HG03342 (cell line): ENCODE results near the gene LRRC8C.
A peak's percentile ranks its signal among the peaks of the same experiment; 100 is the strongest.
"Not testable (repeated sequence)": the region's sequence is repeated elsewhere in the genome, so short reads cannot be mapped to it uniquely, and the experiment has no call there.

ENCODE experiments used
- ATAC-seq: cut with Tn5 transposase; IDR thresholded peaks from one replicate; pipeline ENCODE4 v1.9.1; 2021; ENCODE audit warnings: mild to moderate bottlenecking, moderate library complexity; ENCODE audit not compliant: unreplicated experiment

The LRRC8C gene

DNA sequence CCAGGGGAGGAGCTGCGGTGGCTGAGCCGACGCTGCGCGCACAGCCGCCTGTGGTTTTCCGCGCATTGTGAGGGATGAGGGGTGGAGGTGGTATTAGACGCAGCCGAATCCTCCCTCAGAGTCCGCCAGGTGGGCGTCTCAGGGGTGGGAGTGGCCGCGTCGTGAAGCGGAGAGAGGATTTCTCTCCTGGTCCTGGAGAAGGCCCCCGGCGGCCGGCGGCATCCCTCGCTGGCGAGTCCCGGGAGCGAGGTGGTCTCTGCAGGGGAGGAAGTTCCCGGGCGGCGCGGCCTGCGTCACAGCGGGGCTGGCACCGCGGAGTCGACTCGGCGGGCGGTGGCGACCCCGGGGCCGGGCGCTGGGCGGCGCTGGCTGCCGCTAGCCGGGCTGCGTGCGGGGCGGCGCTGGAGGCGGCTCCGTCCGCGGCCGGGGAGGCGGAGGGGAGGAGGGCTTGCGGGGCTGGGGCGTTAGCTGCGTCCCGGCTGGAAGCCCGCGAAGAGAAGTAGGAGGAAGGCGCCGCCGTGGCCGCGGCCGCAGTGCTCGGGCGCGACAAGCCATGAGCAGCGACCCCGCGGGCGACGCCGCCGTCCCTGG, at the start of gene LRRC8C:
TSS of gene LRRC8C (plus strand) at position 464 of the 591 bp plus-strand sequence. CDS start 53,354 bp downstream, outside the sequence.
- peak; percentile 84 for ATAC-seq

DNA sequence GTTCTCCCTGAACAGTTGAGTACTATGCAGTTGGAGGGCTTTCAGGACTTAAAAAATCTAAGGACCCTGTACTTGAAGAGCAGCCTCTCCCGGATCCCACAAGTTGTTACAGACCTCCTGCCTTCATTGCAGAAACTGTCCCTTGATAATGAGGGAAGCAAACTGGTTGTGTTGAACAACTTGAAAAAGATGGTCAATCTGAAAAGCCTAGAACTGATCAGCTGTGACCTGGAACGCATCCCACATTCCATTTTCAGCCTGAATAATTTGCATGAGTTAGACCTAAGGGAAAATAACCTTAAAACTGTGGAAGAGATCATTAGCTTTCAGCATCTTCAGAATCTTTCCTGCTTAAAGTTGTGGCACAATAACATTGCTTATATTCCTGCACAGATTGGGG, 48.7 kb upstream of the LRRC8C start:
- no peak for ATAC-seq

DNA sequence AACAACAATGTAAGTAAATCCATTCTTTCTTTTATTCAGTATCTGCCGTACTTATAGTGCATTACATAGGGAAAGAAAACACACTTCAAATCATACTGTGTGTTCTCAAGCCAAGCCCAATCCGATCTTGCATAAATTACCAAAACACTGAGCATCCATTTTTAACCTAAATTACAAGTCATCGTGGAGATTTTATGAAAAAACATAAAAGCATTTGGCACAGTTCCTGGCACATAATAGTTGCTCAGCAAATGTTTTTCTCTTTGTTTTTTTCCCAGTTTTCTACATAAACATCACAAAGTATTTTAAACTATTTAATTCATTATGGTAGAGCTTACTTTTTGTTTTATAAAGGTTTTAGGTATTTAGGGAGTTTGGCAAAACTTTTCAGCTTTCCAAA, 48.1 kb upstream of the LRRC8C start:
- no peak for ATAC-seq

DNA sequence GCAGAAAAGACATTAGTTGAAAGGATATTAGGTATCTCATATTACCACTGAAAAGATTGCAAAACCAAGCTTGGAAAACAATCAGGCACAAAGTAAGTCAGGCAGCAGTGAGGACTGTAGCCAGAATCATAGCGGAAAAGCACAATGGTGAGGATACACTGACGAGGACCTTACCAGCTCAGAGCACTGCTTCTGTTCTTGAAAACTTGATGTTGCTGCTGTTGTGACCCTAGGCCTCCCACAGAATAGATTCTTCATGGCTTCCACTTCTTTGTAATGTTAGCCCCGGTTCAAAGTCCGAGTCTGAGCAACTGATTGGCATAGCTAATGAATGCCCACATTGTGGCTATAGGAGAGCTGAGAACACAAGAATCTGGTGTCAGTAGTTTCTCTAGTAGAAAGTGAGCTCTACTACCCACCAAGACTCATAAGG, 45.2 kb upstream of the LRRC8C start:
- ATAC-seq: no peak

DNA sequence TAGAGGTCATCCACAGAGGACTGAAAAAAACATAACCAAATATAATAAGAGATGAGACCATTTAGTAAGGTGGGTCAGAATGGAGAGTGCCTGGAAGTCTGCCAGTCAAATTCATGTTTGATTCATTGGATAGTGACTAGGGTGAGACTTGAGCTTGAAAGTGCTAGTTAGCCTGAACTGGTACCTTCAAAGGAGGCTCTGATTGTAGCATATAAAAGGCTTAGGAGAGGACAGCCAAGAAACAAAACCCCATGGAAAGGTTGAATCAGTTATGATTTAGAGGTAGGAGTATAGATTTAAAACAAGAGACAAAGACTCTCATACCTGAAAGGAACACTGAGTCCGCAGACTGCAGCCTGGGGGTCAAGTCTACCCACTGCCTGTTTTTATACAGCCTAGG, 44.4 kb upstream of the LRRC8C start:
- ATAC-seq: no peak

DNA sequence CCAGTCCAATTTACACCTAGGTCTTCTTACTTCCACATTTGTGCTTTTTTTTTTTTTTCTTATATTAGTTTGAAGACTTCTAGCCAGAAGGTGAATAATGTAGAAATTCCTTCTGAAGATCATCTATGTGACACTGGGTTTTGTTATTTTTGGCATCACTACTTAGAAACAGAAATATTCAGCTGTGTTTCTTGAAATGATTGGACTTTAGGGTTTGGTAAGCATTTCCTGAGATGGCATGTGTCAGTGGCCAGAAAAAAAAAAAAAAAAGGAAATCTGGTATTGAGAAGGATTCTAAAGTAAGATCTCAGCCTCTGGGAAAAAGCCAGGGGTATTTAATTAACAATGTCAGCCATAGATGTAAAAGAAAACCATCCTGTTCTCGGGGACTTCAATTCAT, 43.4 kb upstream of the LRRC8C start:
- no peak for ATAC-seq

DNA sequence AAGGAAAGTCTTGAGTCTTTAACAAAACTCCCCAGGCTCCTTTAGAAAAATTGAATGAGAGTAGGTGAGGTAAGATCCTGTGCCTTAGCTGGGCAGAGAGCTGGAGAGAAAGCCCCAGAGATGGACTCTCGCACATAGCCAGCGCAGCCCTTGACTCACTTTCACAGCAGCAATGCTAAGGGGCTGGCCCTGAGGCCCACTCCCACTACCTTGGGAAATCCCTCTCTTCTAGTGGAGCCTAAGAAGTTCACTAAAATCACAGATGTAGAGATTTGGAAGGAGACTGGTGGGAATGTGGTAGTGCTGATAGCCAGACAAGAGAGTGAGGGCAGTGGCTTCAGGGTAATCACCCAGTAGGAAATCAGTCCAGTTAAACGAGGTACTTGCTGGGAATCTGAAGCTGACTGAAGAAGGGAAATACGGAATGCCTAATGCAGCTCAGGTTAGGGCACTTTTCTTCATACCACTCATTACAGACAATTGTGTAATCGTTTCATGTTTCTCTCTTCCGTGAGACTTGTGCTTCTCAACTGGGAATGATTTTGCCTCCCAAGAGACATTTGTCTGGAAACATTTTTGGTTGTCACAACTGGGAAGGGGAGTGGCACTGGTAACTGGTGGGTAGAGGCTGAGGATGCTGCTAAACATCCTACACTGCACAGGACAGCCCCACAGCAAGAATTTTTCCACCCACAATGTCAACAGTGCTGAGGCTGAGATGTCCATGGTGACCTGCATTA, 42.4 kb upstream of the LRRC8C start:
- ATAC-seq: no peak

DNA sequence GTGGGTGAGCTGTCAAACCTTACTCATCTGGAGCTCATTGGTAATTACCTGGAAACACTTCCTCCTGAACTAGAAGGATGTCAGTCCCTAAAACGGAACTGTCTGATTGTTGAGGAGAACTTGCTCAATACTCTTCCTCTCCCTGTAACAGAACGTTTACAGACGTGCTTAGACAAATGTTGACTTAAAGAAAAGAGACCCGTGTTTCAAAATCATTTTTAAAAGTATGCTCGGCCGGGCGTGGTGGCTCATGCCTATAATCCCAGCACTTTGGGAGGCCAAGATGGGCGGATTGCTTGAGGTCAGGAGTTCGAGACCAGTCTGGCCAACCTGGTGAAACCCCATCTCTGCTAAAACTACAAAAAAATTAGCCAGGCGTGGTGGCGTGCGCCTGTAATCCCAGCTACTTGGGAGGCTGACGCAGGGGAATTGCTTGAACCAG, 40.0 kb upstream of the LRRC8C start:
- ATAC-seq: not testable (repeated sequence)

DNA sequence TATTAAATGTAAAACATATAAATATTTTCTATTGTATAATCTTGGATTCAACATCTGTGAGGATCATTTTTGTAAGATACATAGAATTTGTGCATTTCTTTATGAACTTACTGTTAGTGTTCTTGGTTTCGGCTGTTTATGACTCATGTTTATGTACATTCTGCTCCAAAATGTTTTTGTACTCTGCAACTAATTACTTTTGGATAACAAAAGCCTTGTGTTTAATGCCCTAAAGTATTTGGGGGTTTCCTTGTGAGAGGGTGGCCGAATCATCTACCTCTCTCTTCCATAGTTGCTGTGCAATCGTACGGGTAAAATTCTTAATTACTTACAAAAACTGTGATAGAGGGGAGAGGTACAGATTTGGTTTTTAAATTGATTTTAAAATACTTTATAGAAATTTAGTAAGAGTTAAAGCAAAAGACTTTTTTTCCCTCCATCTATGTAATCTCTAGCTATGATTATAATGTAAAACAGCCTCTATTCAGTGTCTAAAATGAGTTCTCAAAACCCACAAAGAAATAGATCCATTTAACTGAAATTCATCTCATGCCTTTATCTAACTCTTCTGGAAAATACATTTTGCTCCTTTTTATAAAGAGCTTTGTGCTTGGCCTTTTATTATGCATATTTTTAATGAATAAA, 38.7 kb upstream of the LRRC8C start:
- ATAC-seq: no peak

DNA sequence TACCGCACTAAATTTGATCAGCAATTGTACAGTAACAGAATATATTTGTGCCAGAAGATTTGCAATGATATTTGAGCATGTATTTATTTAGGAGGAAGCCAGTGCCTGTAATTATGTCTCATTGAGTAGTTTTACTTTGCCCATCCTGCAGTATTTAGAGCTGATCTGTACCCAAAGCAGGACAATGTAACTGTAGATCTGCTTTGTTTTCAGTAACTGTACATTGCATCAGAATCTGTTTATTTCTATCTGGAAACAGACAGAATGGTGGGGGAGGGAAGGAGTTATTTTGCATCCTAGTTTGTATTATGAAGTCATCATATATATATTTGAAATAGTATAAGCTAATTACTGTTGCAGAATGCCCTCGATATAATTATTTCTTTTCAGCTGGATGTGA, 36.2 kb upstream of the LRRC8C start:
- ATAC-seq: no peak

DNA sequence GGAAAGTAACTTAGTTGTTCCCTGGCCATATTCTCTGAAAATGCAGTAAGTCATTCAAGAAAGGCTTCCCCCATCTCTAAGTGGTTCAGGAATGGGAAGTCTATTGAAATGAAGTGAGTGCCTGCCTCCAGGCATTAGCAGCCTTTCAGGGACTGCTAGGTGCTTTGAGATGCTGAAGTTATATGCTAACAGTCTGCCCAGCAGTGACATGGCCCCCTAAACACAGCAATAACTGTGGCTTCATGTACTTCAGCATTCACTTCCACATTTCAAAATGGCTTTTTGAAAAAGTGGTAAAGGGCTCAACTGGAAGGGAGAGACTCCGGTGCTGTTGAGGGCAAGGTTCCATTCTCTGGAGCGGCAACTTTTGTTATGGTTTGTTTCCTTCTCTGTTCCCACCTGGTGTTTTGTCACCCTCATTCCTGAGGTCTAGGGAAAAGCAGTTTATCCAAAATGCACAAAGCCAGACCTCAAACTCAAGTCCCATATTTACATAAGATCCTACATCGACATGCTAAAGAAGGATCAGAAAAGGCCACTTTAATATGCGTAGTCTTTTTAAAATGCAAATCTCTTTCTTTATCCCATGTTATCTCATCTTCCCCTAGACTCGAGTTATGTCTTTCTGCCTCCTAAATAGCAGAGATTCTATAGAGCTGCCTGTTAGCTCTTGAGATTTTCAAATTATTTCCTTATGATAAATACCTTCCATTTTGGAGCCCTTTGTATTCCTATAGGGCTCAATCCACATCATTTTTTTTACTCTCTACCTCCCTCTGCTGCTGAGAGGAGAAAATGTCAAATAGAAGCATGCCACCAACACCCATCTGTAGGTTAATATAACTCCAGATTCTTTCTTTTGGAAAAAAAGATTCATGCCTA, 34.2 kb upstream of the LRRC8C start:
- ATAC-seq: peak; percentile 53

DNA sequence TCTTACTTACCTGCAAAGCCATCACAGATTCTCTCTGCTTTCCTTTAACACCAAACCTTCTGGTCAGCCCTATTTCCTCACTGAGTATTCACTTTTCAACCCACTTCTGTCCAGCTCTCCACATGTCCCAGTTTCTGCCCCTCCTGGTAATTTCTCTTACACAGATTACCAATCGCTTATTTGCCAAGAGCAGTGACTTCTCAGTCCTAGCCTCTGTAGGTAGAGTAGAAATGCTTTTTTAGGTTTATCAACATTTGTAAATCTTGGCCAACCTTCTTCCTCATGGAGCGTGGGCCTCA, 33.6 kb upstream of the LRRC8C start:
- ATAC-seq: no peak

DNA sequence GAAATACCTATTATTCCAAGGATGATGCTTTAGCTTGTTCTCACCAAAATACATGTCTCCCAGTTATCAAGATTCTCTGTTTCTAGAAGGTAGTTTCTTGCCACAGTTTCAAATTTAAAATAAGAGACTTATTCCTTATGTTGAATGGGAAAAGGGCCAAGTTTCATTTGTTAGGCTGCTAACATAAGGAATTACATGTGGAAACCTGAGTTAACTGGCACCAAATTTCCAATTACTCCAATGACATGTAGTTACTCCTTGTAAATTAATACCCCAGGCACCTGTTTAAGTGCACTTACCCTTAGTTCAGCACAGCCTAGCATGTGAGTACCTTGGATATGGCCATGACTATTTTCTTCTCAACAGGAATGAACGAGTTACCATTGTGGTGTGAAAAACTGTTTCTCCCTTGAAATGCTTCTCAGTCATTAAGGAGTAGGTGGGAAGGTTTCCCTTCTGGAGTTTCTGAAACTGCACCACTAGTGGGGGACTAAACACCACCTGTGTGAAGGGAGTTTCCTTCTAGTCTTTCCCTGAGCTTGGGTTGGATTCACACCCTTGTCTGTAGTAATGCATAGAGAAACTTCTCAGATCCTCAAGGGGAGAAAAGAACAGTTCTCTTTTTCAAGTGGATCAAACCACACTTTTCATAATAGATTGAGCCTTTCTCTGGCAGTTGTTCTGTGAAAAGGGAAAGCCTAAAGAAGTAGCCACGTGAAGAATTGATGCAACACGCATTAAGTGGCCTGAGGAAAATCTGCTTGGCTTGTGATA, 32.3 kb upstream of the LRRC8C start:
- ATAC-seq: no peak

DNA sequence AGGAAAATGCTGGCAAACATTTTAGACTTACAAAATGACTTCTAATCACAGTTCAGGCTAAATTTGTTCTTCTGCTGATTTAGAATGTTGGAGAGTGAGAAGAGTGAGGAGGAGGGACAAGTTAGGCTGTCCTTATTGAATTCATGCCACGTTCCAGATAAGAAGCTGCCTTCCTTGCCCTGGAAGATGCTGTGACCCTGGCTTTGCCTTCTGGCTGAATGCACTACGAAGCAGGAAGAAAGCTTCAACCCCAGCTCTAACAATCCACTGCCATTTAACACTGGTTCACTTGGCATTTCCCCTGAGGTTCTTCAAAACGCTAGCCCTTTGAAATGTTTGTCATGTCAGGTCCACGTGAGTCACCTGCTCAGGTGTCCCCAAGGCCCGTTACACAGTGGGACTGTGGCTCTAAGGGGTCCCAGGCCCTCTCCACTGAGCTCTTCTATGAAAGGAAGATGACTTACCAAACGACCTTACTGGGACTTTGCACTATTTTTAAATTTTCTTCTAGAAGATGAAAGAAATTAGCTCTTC, 30.0 kb upstream of the LRRC8C start:
- no peak for ATAC-seq

DNA sequence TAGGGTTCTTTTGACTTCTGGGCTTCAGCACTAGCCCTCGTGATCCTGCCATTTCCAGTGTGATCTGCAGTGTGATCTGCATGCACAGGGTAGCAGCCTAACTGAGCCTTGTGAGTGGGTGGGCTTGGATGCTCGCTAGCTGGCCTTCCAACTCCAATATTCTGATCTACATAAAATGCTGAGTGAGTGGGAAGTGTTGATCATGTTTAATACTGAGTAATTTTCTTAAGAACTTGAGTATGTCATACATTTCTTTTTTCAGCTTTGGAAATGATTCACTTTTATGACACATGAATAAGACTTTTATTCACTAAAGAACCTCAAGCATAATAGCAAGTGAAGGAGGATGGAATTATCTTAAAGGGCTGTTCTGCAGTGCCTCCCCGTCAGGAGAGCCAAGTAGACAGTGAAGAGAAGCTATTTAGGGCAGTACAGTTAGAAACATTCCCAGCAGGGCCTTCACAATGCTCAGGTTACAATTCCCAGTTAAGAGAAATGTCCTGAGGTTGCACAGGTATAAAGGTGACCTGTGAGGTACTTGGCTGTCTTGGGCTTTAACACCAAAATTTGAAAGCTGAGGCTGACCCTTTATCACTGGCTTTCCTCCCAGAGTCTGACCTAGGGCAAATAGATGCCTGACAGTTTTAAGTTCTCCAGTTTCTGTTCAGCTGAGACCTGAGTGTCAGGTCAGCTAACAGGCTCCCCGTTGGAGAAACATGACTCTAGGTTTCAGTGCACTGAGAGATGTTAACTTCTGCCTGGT, 29.1 kb upstream of the LRRC8C start:
- ATAC-seq: no peak

DNA sequence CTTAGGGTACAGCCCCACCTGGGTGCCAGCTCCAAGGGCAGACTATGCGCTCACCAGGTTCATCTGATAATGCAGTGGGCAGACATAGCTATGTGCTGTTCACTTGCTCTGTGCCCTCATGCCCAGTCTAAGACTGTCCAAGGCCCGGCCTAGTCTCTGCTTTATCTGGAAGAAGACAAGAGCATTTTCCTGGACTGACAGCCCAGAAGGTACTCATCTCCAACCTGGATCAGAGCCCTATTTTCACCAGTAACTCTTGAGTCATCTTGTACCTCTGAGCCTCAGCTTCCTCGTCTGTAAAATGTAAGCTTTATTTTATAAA, 28.5 kb upstream of the LRRC8C start:
- no peak for ATAC-seq

DNA sequence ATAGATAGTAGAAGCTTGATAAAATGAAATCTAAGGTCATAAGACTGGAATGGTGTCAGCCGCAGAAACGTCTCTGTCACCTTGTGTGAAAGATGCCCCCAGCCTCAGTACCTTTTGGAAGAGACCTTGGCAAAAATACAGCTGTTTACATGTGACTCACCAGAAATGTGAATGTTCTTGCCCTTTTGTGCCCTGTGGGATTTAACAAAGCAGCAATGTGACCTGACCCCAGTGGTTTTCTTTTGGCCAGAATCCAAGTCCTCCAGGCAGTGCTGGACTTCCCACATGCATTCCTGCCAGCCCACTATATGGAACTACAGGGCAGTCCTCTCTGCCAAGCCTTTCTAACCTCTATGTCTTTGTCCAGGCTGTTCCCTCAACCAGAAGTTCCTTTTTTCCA, 27.2 kb upstream of the LRRC8C start:
- ATAC-seq: no peak

DNA sequence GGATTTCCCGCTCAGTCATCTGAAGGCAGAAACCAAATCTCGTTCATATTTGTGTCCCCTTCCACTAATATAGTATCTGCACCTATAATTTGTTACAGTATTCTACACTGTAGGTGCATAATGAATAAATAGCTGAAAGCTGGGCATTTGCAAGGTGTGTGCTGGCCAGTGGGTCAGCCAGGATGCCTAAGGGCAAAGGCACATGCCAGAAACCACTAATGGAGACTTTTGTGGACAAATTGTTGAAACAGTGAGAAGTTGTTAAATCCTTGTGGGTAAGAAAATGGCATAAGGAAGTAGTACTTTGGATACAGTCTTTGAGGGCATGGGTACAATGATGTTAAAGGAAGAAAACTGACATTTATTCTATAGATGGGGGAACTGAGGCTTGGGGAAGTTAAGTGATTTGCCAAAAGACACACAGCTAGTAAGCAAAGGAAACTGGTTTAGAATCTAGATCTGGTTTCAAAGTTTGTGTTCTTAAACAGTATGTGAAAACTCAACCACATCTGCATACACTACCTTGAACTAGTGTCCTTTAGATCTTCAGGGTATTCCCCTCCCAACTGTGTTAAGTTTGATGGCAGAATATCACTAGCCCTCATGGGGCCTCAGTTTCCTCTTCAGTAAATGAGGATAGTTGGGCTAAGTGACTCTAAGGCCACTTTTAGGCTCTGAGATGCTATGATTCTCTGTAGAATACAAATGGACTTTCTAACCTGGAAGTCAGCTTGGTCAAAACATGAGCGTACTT, 26.5 kb upstream of the LRRC8C start:
- ATAC-seq: no peak

DNA sequence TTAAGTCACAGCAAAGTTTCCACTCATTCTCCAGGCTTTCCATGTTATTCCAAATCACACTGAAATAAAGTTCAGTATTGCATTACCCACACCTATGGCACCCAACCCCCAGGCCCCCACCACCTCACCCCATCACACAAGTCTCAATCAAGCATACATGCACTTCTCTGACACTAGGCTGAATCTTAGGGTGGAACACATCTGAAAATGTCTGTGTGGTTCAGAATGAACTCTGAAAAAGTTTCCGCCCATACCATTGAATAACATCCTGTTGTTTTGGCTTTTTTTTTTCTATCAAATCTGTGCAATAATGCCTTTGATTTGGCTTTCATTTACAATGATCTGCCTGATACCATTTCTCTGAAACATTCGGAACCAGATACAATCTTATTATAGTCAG, 25.8 kb upstream of the LRRC8C start:
- ATAC-seq: no peak
